Tibial artery (tissue), 4 donors: Measurements from ENCODE around the gene VAV3.

Source experiments
- DNase-seq, 2 donors: peaks; one replicate each; pipeline ENCODE4 v3.0.0-alpha.2; 2019
- H3K27ac ChIP-seq, 2 donors: fragments of 200-600 bp; sonication (generic) in 1 of 2; 1 replicate in 1 of 2; 2 replicates in 1 of 2; pipeline ENCODE4 v1.5.1; 2018 to 2019; ENCODE audit warnings: mild to moderate bottlenecking in 1 of 2
- H3K27me3 ChIP-seq, 2 donors: fragments of 200-600 bp; sonication (generic) in 1 of 2; one replicate each; pipeline versions ENCODE4 v1.5.1 to v1.6.0; 2016 to 2019
- H3K36me3 ChIP-seq, 3 donors: fragments of 200-600 bp; sonication (generic) in 2 of 3; one replicate each; pipeline ENCODE4 v1.5.1; 2016 to 2019; ENCODE audit warnings: mild to moderate bottlenecking in 2 of 3
- H3K4me1 ChIP-seq, 4 donors: fragments of 200-600 bp; sonication (generic) in 2 of 4; 1 replicate in 3 of 4; 2 replicates in 1 of 4; pipeline ENCODE4 v1.5.1; 2016 to 2019
- H3K4me3 ChIP-seq, 2 donors: fragments of 200-600 bp; sonication (generic) in 1 of 2; 1 replicate in 1 of 2; 2 replicates in 1 of 2; pipeline ENCODE4 v1.5.1; 2018 to 2019; ENCODE audit warnings: mild to moderate bottlenecking in 2 of 2
- H3K9me3 ChIP-seq, 3 donors: fragments of 200-600 bp; sonication (generic) in 1 of 3; one replicate each; pipeline ENCODE4 v1.5.1; 2016 to 2019
- intact Hi-C: fragments of 100-400 bp; cut with DNase I; formaldehyde crosslinking; loops from one replicate; pipeline ENCODE4 v1.15.0; 2023; ENCODE audit warnings: low total_unique reads
- TF ChIP-seq, protein P1 (sequence below), 2 experiments: fragments of 200-600 bp in 1 of 2; fragments of 450-650 bp in 1 of 2; IDR thresholded peaks; one replicate each; pipeline ENCODE4 v1.5.1; 2017 to 2019; ENCODE audit warnings: antibody characterized with exemption in 2 of 2, mild to moderate bottlenecking in 1 of 2, moderate library complexity in 1 of 2

VAV3 gene

DNA sequence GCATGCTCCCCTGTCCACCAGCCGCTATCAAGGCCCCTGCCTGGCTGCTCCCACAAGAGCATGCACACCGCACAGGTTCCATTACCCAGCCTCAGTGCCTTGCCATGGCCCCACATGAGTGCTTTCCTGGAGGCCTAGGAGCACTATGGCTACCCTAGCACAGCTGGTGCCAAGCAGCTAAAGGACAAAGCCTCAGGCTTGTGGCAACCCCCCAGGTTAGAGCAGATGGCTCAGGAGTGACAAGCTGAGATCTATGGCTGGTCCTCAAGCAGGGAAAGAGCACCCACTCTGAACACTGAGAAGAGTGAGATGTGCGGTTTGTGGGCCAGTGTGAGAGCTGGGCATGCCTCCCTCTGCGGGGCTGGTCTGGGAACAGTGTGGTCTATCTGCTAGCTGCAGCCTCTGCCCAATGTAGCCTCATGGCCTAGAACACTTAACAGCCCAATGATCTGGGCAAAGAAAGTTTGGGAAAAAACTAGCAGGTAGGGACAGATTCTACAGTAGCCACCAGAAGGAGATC, 129.8 kb downstream of the VAV3 start:
- H3K9me3 ChIP-seq: no peaks in the 10 kb centered on the region
- H3K27ac ChIP-seq: no peak overlapping the region
- no peak overlapping the region for H3K4me3 ChIP-seq
- TF ChIP-seq, protein P1, sequence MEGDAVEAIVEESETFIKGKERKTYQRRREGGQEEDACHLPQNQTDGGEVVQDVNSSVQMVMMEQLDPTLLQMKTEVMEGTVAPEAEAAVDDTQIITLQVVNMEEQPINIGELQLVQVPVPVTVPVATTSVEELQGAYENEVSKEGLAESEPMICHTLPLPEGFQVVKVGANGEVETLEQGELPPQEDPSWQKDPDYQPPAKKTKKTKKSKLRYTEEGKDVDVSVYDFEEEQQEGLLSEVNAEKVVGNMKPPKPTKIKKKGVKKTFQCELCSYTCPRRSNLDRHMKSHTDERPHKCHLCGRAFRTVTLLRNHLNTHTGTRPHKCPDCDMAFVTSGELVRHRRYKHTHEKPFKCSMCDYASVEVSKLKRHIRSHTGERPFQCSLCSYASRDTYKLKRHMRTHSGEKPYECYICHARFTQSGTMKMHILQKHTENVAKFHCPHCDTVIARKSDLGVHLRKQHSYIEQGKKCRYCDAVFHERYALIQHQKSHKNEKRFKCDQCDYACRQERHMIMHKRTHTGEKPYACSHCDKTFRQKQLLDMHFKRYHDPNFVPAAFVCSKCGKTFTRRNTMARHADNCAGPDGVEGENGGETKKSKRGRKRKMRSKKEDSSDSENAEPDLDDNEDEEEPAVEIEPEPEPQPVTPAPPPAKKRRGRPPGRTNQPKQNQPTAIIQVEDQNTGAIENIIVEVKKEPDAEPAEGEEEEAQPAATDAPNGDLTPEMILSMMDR (IDR thresholded peaks at IDR 0.05): no peak
- intact Hi-C loops: no loop called here
- DNase-seq: no peak
- H3K27me3 ChIP-seq: no peaks in the 10 kb centered on the region
- no peaks in the 10 kb centered on the region for H3K4me1 ChIP-seq
- no peaks in the 10 kb centered on the region for H3K36me3 ChIP-seq

DNA sequence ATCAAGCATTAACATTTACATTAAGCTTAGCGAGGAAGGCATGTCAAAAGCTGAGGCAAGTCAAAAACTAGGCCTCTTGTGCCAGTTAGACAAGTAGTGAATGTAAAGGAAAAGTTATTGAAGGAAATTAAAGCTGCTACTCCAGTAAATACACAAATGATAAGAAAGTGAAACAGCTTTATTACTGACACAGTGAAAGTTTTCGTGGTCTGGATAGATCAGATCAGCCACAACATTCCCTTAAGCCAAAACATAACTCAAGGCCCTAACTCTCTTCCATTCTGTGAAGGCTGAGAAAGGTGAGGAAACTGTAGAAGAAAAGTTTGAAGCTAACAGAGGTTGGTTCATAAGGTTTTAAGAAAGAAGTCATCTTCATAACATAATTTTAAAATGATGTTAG, 131.9 kb downstream of the VAV3 start:
- no peak overlapping the region for H3K27ac ChIP-seq
- no peaks in the 10 kb centered on the region for H3K27me3 ChIP-seq
- no peak for DNase-seq
- no peaks in the 10 kb centered on the region for H3K9me3 ChIP-seq
- TF ChIP-seq, protein P1 (IDR thresholded peaks at IDR 0.05): no peak
- intact Hi-C loops: no loop called here
- H3K4me1 ChIP-seq: no peaks in the 10 kb centered on the region
- H3K36me3 ChIP-seq: no peaks in the 10 kb centered on the region
- H3K4me3 ChIP-seq: no peak overlapping the region

DNA sequence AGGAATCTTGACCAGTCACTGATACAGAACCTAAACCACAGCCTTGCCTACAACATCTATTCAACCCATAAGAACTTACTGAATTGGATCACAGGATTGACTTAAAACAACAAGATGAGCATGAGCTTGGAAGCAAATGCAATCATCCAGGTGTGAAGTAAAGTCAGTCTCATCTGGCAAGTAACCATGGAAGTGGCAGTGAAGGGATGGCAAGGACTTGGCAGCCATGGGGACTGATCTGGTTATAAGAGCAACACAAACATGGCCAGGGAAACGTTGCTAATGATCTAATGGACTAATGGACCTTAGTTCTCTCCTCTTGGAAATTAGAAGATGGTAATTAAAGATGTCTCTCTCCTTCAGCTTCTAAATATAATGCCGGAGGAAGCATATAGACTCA, 133.1 kb downstream of the VAV3 start:
- H3K27ac ChIP-seq: no peak overlapping the region
- TF ChIP-seq, protein P1 (IDR thresholded peaks at IDR 0.05): no peak
- H3K27me3 ChIP-seq: no peaks in the 10 kb centered on the region
- H3K9me3 ChIP-seq: no peaks in the 10 kb centered on the region
- DNase-seq: no peak
- intact Hi-C loops: no loop called here
- no peak overlapping the region for H3K4me3 ChIP-seq
- H3K36me3 ChIP-seq: no peaks in the 10 kb centered on the region
- no peaks in the 10 kb centered on the region for H3K4me1 ChIP-seq

DNA sequence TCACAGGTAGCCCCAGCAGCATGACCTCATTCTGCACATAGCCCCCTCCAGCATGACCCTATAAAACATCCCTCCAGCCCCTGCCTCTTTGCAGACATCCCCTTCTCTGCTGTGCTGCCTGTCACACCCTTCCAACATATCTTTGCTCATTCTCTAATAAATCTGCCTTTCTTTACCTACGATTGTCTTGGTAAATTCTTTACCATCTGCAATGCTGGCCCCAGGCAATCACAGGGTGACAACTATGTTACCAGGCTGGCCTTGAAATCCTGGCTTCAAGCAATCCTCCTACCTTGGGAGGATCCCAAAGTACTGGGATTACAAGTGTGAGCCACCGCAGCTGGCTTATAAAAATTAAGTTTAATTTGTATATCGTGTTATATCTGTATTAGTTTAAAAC, 134.5 kb downstream of the VAV3 start:
- Histone ChIP-seq H3K4me1 (no peaks in the 10 kb centered on the region), H3K4me3 (no peak overlapping the region), H3K9me3 (no peaks in the 10 kb centered on the region), H3K27ac (no peak overlapping the region), H3K27me3 (no peaks in the 10 kb centered on the region), H3K36me3 (no peaks in the 10 kb centered on the region)
- TF ChIP-seq, protein P1 (IDR thresholded peaks at IDR 0.05): no peak
- intact Hi-C loops: no loop called here
- DNase-seq: no peak

DNA sequence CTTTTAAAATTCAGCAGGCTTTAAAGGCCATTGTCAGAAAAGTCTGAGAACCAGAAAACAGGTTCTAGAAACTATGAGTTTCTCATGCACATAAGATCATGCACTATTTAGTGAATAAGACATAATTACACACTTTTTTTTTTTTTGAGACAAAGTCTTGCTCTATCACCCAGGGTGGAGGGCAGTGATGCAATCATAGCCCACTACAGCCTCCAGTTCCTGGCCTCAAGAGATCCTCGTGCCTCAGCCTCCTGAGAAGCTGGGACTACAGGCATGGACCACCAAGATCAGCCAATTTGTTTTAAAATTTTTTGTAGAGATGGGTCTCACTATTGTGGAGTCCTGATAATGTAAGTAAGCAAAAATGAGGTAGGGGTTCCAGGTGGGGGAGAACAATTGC, 134.9 kb downstream of the VAV3 start:
- H3K36me3 ChIP-seq: no peaks in the 10 kb centered on the region
- H3K9me3 ChIP-seq: no peaks in the 10 kb centered on the region
- no peaks in the 10 kb centered on the region for H3K4me1 ChIP-seq
- TF ChIP-seq, protein P1 (IDR thresholded peaks at IDR 0.05): no peak
- intact Hi-C loops: no loop called here
- H3K27ac ChIP-seq: no peak overlapping the region
- H3K27me3 ChIP-seq: no peaks in the 10 kb centered on the region
- no peak overlapping the region for H3K4me3 ChIP-seq
- DNase-seq: no peak
